Endodermal cell (in vitro differentiated cells): ENCODE measurements around the gene RHBDL3. TPM values are rescaled to one million over a fixed set of nuclear protein-coding genes. Genes with fewer than 3 reads are reported as not detected.

Source experiments
- DNase-seq: peaks from one replicate; pipeline ENCODE4 v3.0.0-alpha.2; 2017
- H3K27ac ChIP-seq: 2 replicates; pipeline ENCODE4 v1.5.1; 2013; ENCODE audit warnings: mild to moderate bottlenecking, low read depth, low read length, moderate library complexity
- H3K27me3 ChIP-seq: 2 replicates; pipeline ENCODE4 v1.6.1; 2013; ENCODE audit warnings: mild to moderate bottlenecking, low read length, moderate library complexity; ENCODE audit not compliant: insufficient read depth, control insufficient read depth, poor library complexity, severe bottlenecking
- H3K36me3 ChIP-seq: 2 replicates; pipeline ENCODE4 v1.7.0; 2013; ENCODE audit warnings: mild to moderate bottlenecking, low read length, moderate library complexity; ENCODE audit not compliant: control insufficient read depth, insufficient read depth
- H3K4me1 ChIP-seq: one replicate; pipeline ENCODE4 v1.7.0; 2013; ENCODE audit warnings: low read length; ENCODE audit not compliant: control insufficient read depth, insufficient read depth
- H3K4me3 ChIP-seq: 2 replicates; pipeline ENCODE4 v1.5.1; 2013; ENCODE audit warnings: mild to moderate bottlenecking, low read length, moderate library complexity
- H3K9ac ChIP-seq: 2 replicates; pipeline ENCODE4 v1.6.1; 2013; ENCODE audit warnings: mild to moderate bottlenecking, low read length, moderate library complexity; ENCODE audit not compliant: poor library complexity, severe bottlenecking; ENCODE audit errors: extremely low read depth
- H3K9me3 ChIP-seq: 2 replicates; pipeline ENCODE4 v1.6.1; 2013; ENCODE audit warnings: mild to moderate bottlenecking, low read length, moderate library complexity; ENCODE audit not compliant: control insufficient read depth
- H3K27ac Mint-ChIP-seq: 2 replicates; pipeline ENCODE4 v1.8.0; 2020; ENCODE audit warnings: mixed read lengths
- H3K27me3 Mint-ChIP-seq: 2 replicates; pipeline ENCODE4 v1.8.0; 2021; ENCODE audit warnings: mild to moderate bottlenecking, mixed read lengths; ENCODE audit not compliant: insufficient read depth
- H3K36me3 Mint-ChIP-seq: 2 replicates; pipeline ENCODE4 v1.8.0; 2020; ENCODE audit warnings: low read depth, mixed read lengths
- H3K4me1 Mint-ChIP-seq: 2 replicates; pipeline ENCODE4 v1.8.0; 2020; ENCODE audit warnings: mixed read lengths
- H3K4me3 Mint-ChIP-seq: 2 replicates; pipeline ENCODE4 v1.8.0; 2020; ENCODE audit warnings: mild to moderate bottlenecking, moderate library complexity, mixed read lengths
- H3K9me3 Mint-ChIP-seq: 2 replicates; pipeline ENCODE4 v1.8.0; 2020; ENCODE audit warnings: mild to moderate bottlenecking, mixed read lengths
- whole genome bisulfite sequencing, 2 experiments: methylation state at CpG; one replicate each; pipeline versions ENCODE4 v1.1.5 to v1.1.7; 2013; ENCODE audit warnings: missing lambda C conversion rate in 2 of 2, mixed read lengths in 1 of 2; ENCODE audit not compliant: insufficient coverage in 1 of 2, insufficient read length in 1 of 2; 5-methylcytosine and 5-hydroxymethylcytosine counted together
- total RNA-seq, 2 donors: library from RNA; stranded (reverse); fragmentation: NEBNext Ultra II Directional in 1 of 2; extraction: Animal tissue kit (Norgen Biotek cat#: 25700) in 1 of 2; gene quantifications; 2 replicates in 1 of 2; 3 replicates in 1 of 2; pipeline ENCODE4 v1.2.1, GENCODE V29; 2021
- TF ChIP-seq, protein P1 (sequence below): fragments of 200-600 bp; sonication (generic); conservative IDR thresholded peaks from 2 replicates; pipeline ENCODE4 v1.5.0; 2021; ENCODE audit warnings: antibody characterized with exemption, mild to moderate bottlenecking

Gene RHBDL3
- total RNA-seq, 2 donors from 2014 or later: 0.35 to 1.4 TPM

DNA sequence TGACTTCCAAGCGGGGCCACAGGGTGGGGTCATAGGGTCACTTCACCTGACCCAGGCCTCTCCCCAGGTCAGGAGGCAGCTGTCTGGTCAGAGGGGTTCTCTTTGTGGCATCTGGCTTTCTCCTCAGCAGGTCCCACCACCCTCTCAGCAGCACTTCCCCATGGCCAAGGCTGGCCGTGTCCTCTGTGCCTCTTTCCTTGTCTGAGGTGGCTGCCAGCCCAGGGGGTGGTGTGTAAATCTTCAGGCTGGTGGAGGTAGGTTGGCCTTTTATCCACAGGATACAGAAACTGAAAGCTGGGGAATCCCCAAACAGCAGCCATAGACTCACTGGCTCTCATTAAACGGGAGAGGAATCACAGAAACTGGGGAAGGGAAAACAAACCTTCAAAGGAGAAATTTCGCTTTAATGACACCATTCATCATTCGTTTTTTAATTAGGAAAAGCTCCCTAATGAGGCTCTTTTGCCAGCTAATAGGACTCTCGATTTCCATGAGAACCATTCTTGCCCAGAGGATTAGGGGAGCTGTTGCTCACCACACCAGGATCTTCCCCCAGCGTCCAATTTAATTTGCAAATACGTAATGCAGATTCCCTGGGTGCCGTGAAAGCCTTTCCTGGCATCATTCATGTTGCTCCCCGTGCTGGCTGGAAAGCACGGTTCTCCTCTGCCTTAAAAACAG is 58.3 kb downstream of the RHBDL3 start:
- H3K27ac Mint-ChIP-seq: peak overlapping the region; percentile 0
- H3K4me1 ChIP-seq: no peaks in the 10 kb centered on the region
- peak; percentile 61 for DNase-seq
- no peaks in the 10 kb centered on the region for H3K36me3 ChIP-seq
- H3K36me3 Mint-ChIP-seq: no peaks in the 10 kb centered on the region
- no peak overlapping the region for H3K27ac ChIP-seq
- WGBS, 2 experiments: 55 to 59% methylated on average over 9 to 11 of the region's 11 CpGs
- no peaks in the 10 kb centered on the region for H3K9me3 ChIP-seq
- no peak overlapping the region for H3K4me3 ChIP-seq
- no peaks in the 10 kb centered on the region for H3K27me3 ChIP-seq
- H3K4me3 Mint-ChIP-seq: no peak overlapping the region
- peaks cover 6% of the 10 kb centered on the region for H3K4me1 Mint-ChIP-seq
- no peaks in the 10 kb centered on the region for H3K9me3 Mint-ChIP-seq
- TF ChIP-seq, protein P1, sequence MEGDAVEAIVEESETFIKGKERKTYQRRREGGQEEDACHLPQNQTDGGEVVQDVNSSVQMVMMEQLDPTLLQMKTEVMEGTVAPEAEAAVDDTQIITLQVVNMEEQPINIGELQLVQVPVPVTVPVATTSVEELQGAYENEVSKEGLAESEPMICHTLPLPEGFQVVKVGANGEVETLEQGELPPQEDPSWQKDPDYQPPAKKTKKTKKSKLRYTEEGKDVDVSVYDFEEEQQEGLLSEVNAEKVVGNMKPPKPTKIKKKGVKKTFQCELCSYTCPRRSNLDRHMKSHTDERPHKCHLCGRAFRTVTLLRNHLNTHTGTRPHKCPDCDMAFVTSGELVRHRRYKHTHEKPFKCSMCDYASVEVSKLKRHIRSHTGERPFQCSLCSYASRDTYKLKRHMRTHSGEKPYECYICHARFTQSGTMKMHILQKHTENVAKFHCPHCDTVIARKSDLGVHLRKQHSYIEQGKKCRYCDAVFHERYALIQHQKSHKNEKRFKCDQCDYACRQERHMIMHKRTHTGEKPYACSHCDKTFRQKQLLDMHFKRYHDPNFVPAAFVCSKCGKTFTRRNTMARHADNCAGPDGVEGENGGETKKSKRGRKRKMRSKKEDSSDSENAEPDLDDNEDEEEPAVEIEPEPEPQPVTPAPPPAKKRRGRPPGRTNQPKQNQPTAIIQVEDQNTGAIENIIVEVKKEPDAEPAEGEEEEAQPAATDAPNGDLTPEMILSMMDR: no peak
- H3K27me3 Mint-ChIP-seq: no peaks in the 10 kb centered on the region
- H3K9ac ChIP-seq: no peak overlapping the region

DNA sequence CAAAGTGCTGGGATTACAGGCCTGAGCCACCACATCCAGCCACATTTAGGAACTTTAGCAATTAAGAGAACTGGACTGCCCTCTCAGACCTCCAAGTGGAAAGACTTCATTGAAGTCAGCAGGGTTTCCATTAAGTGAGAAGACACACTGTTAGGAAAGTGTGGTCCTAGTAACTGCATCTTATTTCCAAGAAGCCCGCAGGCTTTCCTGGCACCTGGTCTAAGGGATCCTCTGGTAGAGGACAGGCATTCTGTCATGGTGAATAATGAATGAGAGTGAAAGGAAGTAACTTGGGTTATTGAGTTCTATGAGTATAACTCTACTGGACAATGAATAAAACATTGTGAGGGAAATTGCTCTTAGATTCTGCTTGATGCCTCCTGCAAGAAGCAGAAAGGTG is 62.3 kb downstream of the RHBDL3 start:
- H3K27me3 Mint-ChIP-seq: no peaks in the 10 kb centered on the region
- H3K9me3 Mint-ChIP-seq: no peaks in the 10 kb centered on the region
- peaks cover 6% of the 10 kb centered on the region for H3K4me1 Mint-ChIP-seq

DNA sequence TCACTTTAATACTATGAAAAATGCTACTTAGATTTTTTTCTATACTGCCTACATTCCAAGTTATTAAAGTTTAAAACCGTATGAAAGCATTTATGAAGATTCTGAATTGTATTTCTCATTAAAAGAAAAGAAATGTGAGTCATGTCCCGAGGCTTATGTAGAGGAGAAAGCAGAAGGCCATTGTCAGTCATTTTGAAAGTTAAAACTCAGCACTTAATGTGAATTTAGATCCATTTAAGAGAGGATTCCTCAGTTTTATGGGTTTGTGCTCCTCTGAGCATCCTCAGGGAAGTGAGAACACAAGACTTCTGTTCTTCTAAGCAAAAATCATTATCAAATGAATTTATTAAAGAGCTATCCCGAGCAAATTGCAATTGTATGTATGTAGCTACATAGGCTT is 64.5 kb downstream of the RHBDL3 start:
- H3K36me3 ChIP-seq: peaks cover 36% of the 10 kb centered on the region
- Mint-ChIP-seq H3K4me3 (no peak overlapping the region), H3K27ac (no peak overlapping the region), H3K27me3 (no peaks in the 10 kb centered on the region), H3K36me3 (peaks cover 36% of the 10 kb centered on the region), H3K9me3 (no peaks in the 10 kb centered on the region), H3K4me1 (no peaks in the 10 kb centered on the region)
- WGBS, 2 experiments: 87 to 88% methylated on average over 3 of the region's 3 CpGs
- no peak for DNase-seq
- no peak overlapping the region for H3K4me3 ChIP-seq
- TF ChIP-seq, protein P1: no peak
- no peaks in the 10 kb centered on the region for H3K27me3 ChIP-seq
- H3K9me3 ChIP-seq: no peaks in the 10 kb centered on the region
- H3K27ac ChIP-seq: no peak overlapping the region
- H3K4me1 ChIP-seq: no peaks in the 10 kb centered on the region
- no peak overlapping the region for H3K9ac ChIP-seq

More for the DNA sequence above, 62.3 kb downstream of the RHBDL3 start:
- TF ChIP-seq, protein P1: no peak
- H3K4me3 ChIP-seq: no peak overlapping the region
- peaks cover 13% of the 10 kb centered on the region for H3K36me3 ChIP-seq
- Mint-ChIP-seq H3K4me3 (no peak overlapping the region), H3K27ac (no peak overlapping the region), H3K36me3 (peaks cover 17% of the 10 kb centered on the region)
- no peak overlapping the region for H3K9ac ChIP-seq
- H3K9me3 ChIP-seq: no peaks in the 10 kb centered on the region
- no peak overlapping the region for H3K27ac ChIP-seq
- 94% methylated on average over 1 of the region's 1 CpG; no CpG with 5 or more reads in 1 of the 2 experiments for WGBS, 2 experiments
- no peaks in the 10 kb centered on the region for H3K27me3 ChIP-seq
- DNase-seq: no peak
- no peaks in the 10 kb centered on the region for H3K4me1 ChIP-seq
